K562 (cell line): Measurements from ENCODE around the gene ENTREP3. TPM values are rescaled to one million over a fixed set of nuclear protein-coding genes. Genes with fewer than 3 reads are reported as not detected.
A peak's percentile ranks its signal among the peaks of the same experiment; 100 is the strongest.

ENCODE experiments used
- ATAC-seq: fragments of 200-7000 bp; cut with Tn5 transposase; 3 replicates; pipeline ENCODE4 v1.9.1; 2020; ENCODE audit warnings: moderate library complexity
- BruUV-seq: library from RNA; stranded (reverse); fragments of 400-500 nt; replicated peaks from 2 replicates; lab custom pipeline; 2021; lab: Mats Ljungman, UMichigan
- CTCF ChIA-PET: fragments of 300-600 bp; formaldehyde crosslinking; extraction: SDS; loops from one replicate; lab custom pipeline; 2021; ENCODE audit warnings: low intra/inter-chr PET ratio; lab: Yijun Ruan, JAX
- POLR2A ChIA-PET: fragments of 300-600, 350-650 bp; sonication (Branson Sonifier 250); formaldehyde crosslinking; extraction: SDS; loops from one replicate; lab custom pipeline; 2021; ENCODE audit warnings: antibody characterized with exemption, inconsistent platforms; lab: Yijun Ruan, JAX
- DNase-seq, 4 experiments: peaks; one replicate each; pipeline versions ENCODE4 v3.0.0 to v3.0.0-alpha.2; 2011 to 2018; ENCODE audit warnings: low spot score in 3 of 4, mixed read lengths in 3 of 4; ENCODE audit errors: extremely low read depth in 1 of 4
- FAIRE-seq: peaks from 2 replicates; lab custom pipeline; 2011; peaks lifted over from hg19 to GRCh38; lab: Jason Lieb, UNC
- H2AFZ ChIP-seq: 2 replicates; pipeline ENCODE4 v1.6.0; 2011; ENCODE audit warnings: low read depth, low read length, control low read depth, inconsistent platforms
- H3K27ac ChIP-seq: fragments of 200-600 bp; 3 replicates; pipeline ENCODE4 v1.8.0; 2011; ENCODE audit warnings: low read depth, mild to moderate bottlenecking, control low read depth, inconsistent platforms, low read length, moderate library complexity, mixed read lengths; ENCODE audit errors: extremely low read depth
- H3K27me3 ChIP-seq, 2 experiments: fragments of 300-600 bp in 1 of 2; 2 replicates in 1 of 2; 3 replicates in 1 of 2; pipeline versions ENCODE4 v1.6.0 to v1.8.0; 2011; ENCODE audit warnings: inconsistent platforms in 2 of 2, low read length in 2 of 2, mild to moderate bottlenecking in 1 of 2, mixed read lengths in 1 of 2, moderate library complexity in 1 of 2; ENCODE audit not compliant: control insufficient read depth in 2 of 2, insufficient read depth in 2 of 2
- H3K36me3 ChIP-seq: fragments of 300-600 bp; 3 replicates; pipeline ENCODE4 v1.8.0; 2011; ENCODE audit warnings: mild to moderate bottlenecking, low read length, inconsistent platforms; ENCODE audit not compliant: control insufficient read depth, insufficient read depth
- H3K4me1 ChIP-seq, 2 experiments: fragments of 200-600 bp in 1 of 2; replicated peaks in 1 of 2; 2 replicates in 1 of 2; 3 replicates in 1 of 2; pipeline versions ENCODE4 v1.5.1 to v1.8.0; 2011; ENCODE audit warnings: inconsistent platforms in 2 of 2, low read length in 2 of 2, mild to moderate bottlenecking in 1 of 2, mixed read lengths in 1 of 2, moderate library complexity in 1 of 2; ENCODE audit not compliant: control insufficient read depth in 2 of 2, insufficient read depth in 2 of 2
- H3K4me2 ChIP-seq: 2 replicates; pipeline ENCODE4 v1.6.1; 2011; ENCODE audit warnings: low read length, control low read depth, inconsistent platforms, mixed read lengths; ENCODE audit not compliant: insufficient read depth
- H3K4me3 ChIP-seq: fragments of 200-600 bp; sonication (generic), shearing (Covaris generic); 2 replicates; pipeline ENCODE4 v1.5.1; 2016; ENCODE audit warnings: control low read depth, inconsistent platforms
- H3K79me2 ChIP-seq: fragments of 200-600 bp; 3 replicates; pipeline ENCODE4 v1.8.0; 2011; ENCODE audit warnings: low read length, inconsistent platforms; ENCODE audit not compliant: control insufficient read depth, insufficient read depth
- H3K9ac ChIP-seq, 2 experiments: 2 replicates each; pipeline versions ENCODE4 v1.6.0 to v1.6.1; 2011; ENCODE audit warnings: low read depth in 2 of 2, low read length in 2 of 2, control low read depth in 1 of 2, inconsistent platforms in 1 of 2, mild to moderate bottlenecking in 1 of 2, mixed read lengths in 1 of 2; ENCODE audit not compliant: insufficient read depth in 1 of 2
- H3K9me1 ChIP-seq: one replicate; pipeline ENCODE4 v1.6.0; 2011; ENCODE audit warnings: inconsistent platforms, mild to moderate bottlenecking, low read length, moderate library complexity; ENCODE audit not compliant: control insufficient read depth, insufficient read depth
- H3K9me3 ChIP-seq: replicated peaks from 2 replicates; pipeline ENCODE4 v1.5.1; 2011; ENCODE audit warnings: low read depth, low read length, inconsistent platforms; ENCODE audit not compliant: control insufficient read depth, insufficient read depth
- H4K20me1 ChIP-seq: replicated peaks from 2 replicates; pipeline ENCODE4 v1.6.1; 2011; ENCODE audit warnings: low read length, inconsistent platforms, mixed read lengths; ENCODE audit not compliant: control insufficient read depth, insufficient read depth
- BHLHE40 ChIP-seq: IDR thresholded peaks from 2 replicates; pipeline ENCODE4 v1.6.1; 2011; ENCODE audit warnings: low read length, improper control_type of control experiment
- CBX3 ChIP-seq, 2 experiments: IDR thresholded peaks; 1 replicate in 1 of 2; 2 replicates in 1 of 2; pipeline ENCODE4 v1.6.1; 2012; ENCODE audit warnings: inconsistent platforms in 2 of 2, low read length in 2 of 2, borderline replicate concordance in 1 of 2, control low read depth in 1 of 2
- CHD4 ChIP-seq: fragments of 200-600 bp; sonication (generic); IDR thresholded peaks from 3 replicates; pipeline ENCODE4 v1.6.1; 2012; ENCODE audit warnings: low read depth, mild to moderate bottlenecking, mixed read lengths, low read length, inconsistent platforms; ENCODE audit not compliant: insufficient read depth, insufficient replicate concordance, poor library complexity, severe bottlenecking
- COPS2 ChIP-seq: fragments of 450-650 bp; conservative IDR thresholded peaks from 2 replicates; pipeline ENCODE4 v1.6.1; 2016; ENCODE audit warnings: mild to moderate bottlenecking, moderate library complexity
- HDAC2 ChIP-seq: fragments of 450-650 bp; IDR thresholded peaks from 2 replicates; pipeline ENCODE4 v1.6.1; 2016; ENCODE audit warnings: mild to moderate bottlenecking
- MEIS2 ChIP-seq: fragments of 450-650 bp; IDR thresholded peaks from 2 replicates; pipeline ENCODE4 v1.6.1; 2014; ENCODE audit warnings: mild to moderate bottlenecking; ENCODE audit not compliant: partially characterized antibody
- NR3C1 ChIP-seq: sonication (generic); formaldehyde crosslinking; IDR thresholded peaks from 2 replicates; pipeline ENCODE4 v1.8.1; 2022; ENCODE audit warnings: missing genetic modification reagents
- POLR2G ChIP-seq: fragments of 200-400 bp; formaldehyde crosslinking; IDR thresholded peaks from 2 replicates; pipeline ENCODE4 v1.6.1; 2017; ENCODE audit warnings: low read depth, mild to moderate bottlenecking, antibody characterized with exemption, low read length, moderate library complexity
- PRDM10 ChIP-seq: fragments of 450-650 bp; IDR thresholded peaks from 2 replicates; pipeline ENCODE4 v1.6.1; 2018; ENCODE audit not compliant: partially characterized antibody
- ZNF165 ChIP-seq: fragments of 250-450 bp; sonication (Bioruptor Pico); IDR thresholded peaks from 2 replicates; pipeline ENCODE4 v1.4.0; 2020; ENCODE audit warnings: borderline replicate concordance
- ZNF431 ChIP-seq: sonication (generic); formaldehyde crosslinking; IDR thresholded peaks from 2 replicates; pipeline ENCODE4 v1.8.0; 2022; ENCODE audit warnings: mild to moderate bottlenecking, missing genetic modification reagents
- ZNF785 ChIP-seq: fragments of 250-450 bp; sonication (Bioruptor Pico); IDR thresholded peaks from 2 replicates; pipeline ENCODE4 v1.4.0; 2020; ENCODE audit warnings: mild to moderate bottlenecking
- WGBS: fragments of 100-300 bp; shearing (Covaris generic); methylation state at CpG from one replicate; pipeline ENCODE4 v1.1.6; 2016; ENCODE audit warnings: low coverage, mixed read lengths; ENCODE audit not compliant: insufficient coverage; ENCODE audit errors: missing lambda C conversion rate; 5-methylcytosine and 5-hydroxymethylcytosine counted together
- in situ Hi-C: fragments of 300-500 bp; cut with MboI; formaldehyde crosslinking; loops from 4 replicates; pipeline ENCODE4 v1.15.0; 2018; ENCODE audit warnings: inconsistent platforms, mixed read lengths
- intact Hi-C: fragments of 100-400 bp; cut with micrococcal nuclease; formaldehyde crosslinking; loops from 2 replicates; pipeline ENCODE4 v1.14.2; 2022
- polyA plus RNA-seq, 8 experiments: library from polyadenylated mRNA; depleted of rRNA in 4 of 8; stranded (reverse) in 5 of 8; unstranded in 3 of 8; fragments of >200 nt; fragmentation: Nextera tagmentation in 2 of 8; fragmentation: Illumina TruSeq in 1 of 8; extraction: Ambion mirVana in 2 of 8; extraction: Trizol in 1 of 8; gene quantifications; 2 replicates each; pipeline versions ENCODE4 v1.2.1 to v1.2.3, GENCODE V29; 2011 to 2014; ENCODE audit warnings: inconsistent platforms in 1 of 8, missing spikeins in 1 of 8
- total RNA-seq, 7 experiments: library from RNA; depleted of rRNA in 6 of 7; stranded (reverse); fragments of >200 nt in 6 of 7; fragmentation: Illumina TruSeq in 2 of 7; extraction: Trizol in 2 of 7; gene quantifications; 2 replicates each; pipeline versions ENCODE4 v1.2.1 to v1.2.3, GENCODE V29; 2011 to 2021; ENCODE audit warnings: low replicate concordance in 1 of 7

ENTREP3 gene
- total and polyA plus RNA-seq, 9 of the 15 experiments (the other 6 are each of a cell fraction or from before 2014, with no cell fraction given): 1.9 to 41.8 (median 5.9) TPM

- Histone ChIP-seq H3K36me3 (peaks cover 21% of the 10 kb centered on the region; the same call in 2 of the 3 replicates), H3K4me2 (no peak overlapping the region), H2AFZ (no peak overlapping the region), H3K27me3 (no peaks in the 10 kb centered on the region), H3K27ac (no peak overlapping the region), H3K9ac (peak overlapping the region in 1 of 2 experiments; percentile 82; a peak in 2 of 4 replicates), H3K4me1 (peaks cover 5 to 17% of the 10 kb centered on the region in 2 experiments; a peak in 4 of 5 replicates), H3K4me3 (no peak overlapping the region), H3K9me1 (no peaks in the 10 kb centered on the region), H3K79me2 (no peaks in the 10 kb centered on the region), H4K20me1 (no peaks in the 10 kb centered on the region), H3K9me3 (no peaks in the 10 kb centered on the region)
- 50% methylated on average over 7 of the region's 7 CpGs for WGBS
- ChIA-PET CTCF (no interaction called here), POLR2A (interaction anchor here (0.6 to 0.7 kb wide), 2 partner anchors 42 to 435 kb away, joined by 3 read pairs; no protein-coding TSS in a partner anchor)
- TF ChIP-seq ZNF165 (CRISPR knock-in tag) (no peak), POLR2G (0 out of 2 replicates have a peak, but pooled peaks have one; percentile 28)
- ATAC-seq (no peak), DNase-seq (no peak), FAIRE-seq (no peak)
- intact Hi-C loops: no loop called here
- no TSS peak for BruUV-seq
- in situ Hi-C loops: no loop called here
Observed at GRCh38 chr1:155202198-155202597, 53.1 kb downstream of the ENTREP3 start.

- Histone ChIP-seq H3K9me3 (no peaks in the 10 kb centered on the region), H3K79me2 (peaks cover 4% of the 10 kb centered on the region; the same call in 1 of the 3 replicates), H3K4me3 (no peak overlapping the region), H2AFZ (no peak overlapping the region), H4K20me1 (no peaks in the 10 kb centered on the region), H3K4me2 (no peak overlapping the region), H3K27ac (no peak overlapping the region), H3K36me3 (peaks cover 34% of the 10 kb centered on the region; the same call in 2 of the 3 replicates), H3K4me1 (peaks cover under 1 to 19% of the 10 kb centered on the region in 2 experiments; a peak in 3 of 5 replicates), H3K9ac (0 out of 4 replicates have a peak overlapping the region, but pooled peaks of 1 of the 2 experiments have one; percentile 15), H3K9me1 (no peaks in the 10 kb centered on the region), H3K27me3 (no peaks in the 10 kb centered on the region)
- intact Hi-C loops: no loop called here
- POLR2A ChIA-PET: no interaction called here
- CTCF ChIA-PET: no interaction called here
- no peak for FAIRE-seq
- in situ Hi-C loops: no loop called here
- no peak for ATAC-seq
- 65% methylated on average over 5 of the region's 5 CpGs for WGBS
- DNase-seq: no peak
- BruUV-seq: no TSS peak
- TF ChIP-seq HDAC2 (no peak), CHD4 (no peak), NR3C1 (CRISPR knock-in tag) (no peak), BHLHE40 (no peak), MEIS2 (no peak), PRDM10 (no peak), CBX3 (IDR thresholded peaks at IDR 0.05; ENCODE audit: borderline replicate concordance in 1 of 2, low read length in 2 of 2) (no peak), ZNF431 (CRISPR knock-in tag) (no peak), COPS2 (no peak), ZNF785 (no peak)
Observed at GRCh38 chr1:155200920-155201319, 54.4 kb downstream of the ENTREP3 start.
